HCT116 (cell line): Measurements from ENCODE around the gene SYNE3.

Experiments
- CEBPB ChIP-seq: IDR thresholded peaks from 2 replicates; pipeline ENCODE4 v1.6.1; 2012; ENCODE audit warnings: low read depth
- CTCF ChIP-seq, 3 experiments: fragments of 200-600 bp in 1 of 3; sonication (generic) in 1 of 3; IDR thresholded peaks in 2 of 3; conservative IDR thresholded peaks in 1 of 3; 2 replicates each; pipeline ENCODE4 v1.5.1; 2012 to 2017; ENCODE audit warnings: low read depth in 2 of 3, low read length in 2 of 3, antibody characterized with exemption in 1 of 3, borderline replicate concordance in 1 of 3, control low read depth in 1 of 3, mild to moderate bottlenecking in 1 of 3, mixed read lengths in 1 of 3, mixed run types in 1 of 3, moderate library complexity in 1 of 3; ENCODE audit not compliant: insufficient read depth in 1 of 3
- EZH2 ChIP-seq: fragments of 200-600 bp; sonication (generic); IDR thresholded peaks from 2 replicates; pipeline ENCODE4 v1.6.1; 2017; ENCODE audit warnings: antibody characterized with exemption, mixed run types
- EZH2phosphoT487 ChIP-seq: fragments of 200-600 bp; IDR thresholded peaks from 2 replicates; pipeline ENCODE4 v1.6.1; 2018; ENCODE audit warnings: antibody characterized with exemption, borderline replicate concordance
- POLR2A ChIP-seq: IDR thresholded peaks from 2 replicates; pipeline ENCODE4 v1.7.0; 2011; ENCODE audit warnings: borderline replicate concordance; ENCODE audit not compliant: insufficient read depth, insufficient read length; ENCODE audit errors: extremely low read depth
- REST ChIP-seq: IDR thresholded peaks from 2 replicates; pipeline ENCODE4 v1.6.1; 2012; ENCODE audit warnings: low read depth
- SP1 ChIP-seq: IDR thresholded peaks from 2 replicates; pipeline ENCODE4 v1.6.1; 2012; ENCODE audit warnings: low read depth
- ZNF274 ChIP-seq: fragments of 200-500 bp; sonication (Bioruptor generic); IDR thresholded peaks from 2 replicates; pipeline ENCODE4 v1.6.1; 2014; ENCODE audit warnings: mild to moderate bottlenecking, low read depth, low read length, inconsistent platforms
- TF ChIP-seq, protein P1 (sequence below): IDR thresholded peaks from 2 replicates; pipeline ENCODE4 v1.6.1; 2012
- TF ChIP-seq, protein P2 (sequence below): IDR thresholded peaks from 2 replicates; pipeline ENCODE4 v1.6.1; 2012

DNA sequence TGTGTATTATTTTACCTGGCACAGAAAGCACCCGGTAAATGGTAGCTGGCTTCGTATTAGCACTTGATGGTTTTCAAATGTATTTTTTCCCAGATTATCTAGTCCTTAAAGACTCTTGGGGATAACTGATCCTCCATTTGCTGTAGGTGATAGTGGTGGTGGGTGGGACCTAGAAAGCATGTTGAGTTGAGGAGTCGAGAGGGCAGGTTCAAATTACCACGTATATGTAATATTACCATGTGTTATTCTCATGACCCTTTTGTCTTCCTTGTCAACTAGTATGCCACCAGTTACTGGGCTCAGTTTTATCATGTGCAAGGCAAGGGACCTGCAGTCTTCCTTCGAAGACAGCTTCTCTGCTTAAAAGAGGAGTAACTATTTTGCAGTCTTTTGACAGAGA, 20.2 kb upstream of the SYNE3 start:
- TF ChIP-seq REST (no peak), EZH2phosphoT487 (no peak), EZH2 (no peak), SP1 (no peak), CTCF (IDR thresholded peaks at IDR 0.05 in 2 of 3, conservative IDR thresholded peaks at IDR 0.05 in 1 of 3; ENCODE audit: borderline replicate concordance in 1 of 3, insufficient read depth in 1 of 3, low read depth in 2 of 3, low read length in 2 of 3) (no peak), POLR2A (no peak), ZNF274 (no peak), CEBPB (no peak)
- TF ChIP-seq, protein P1, sequence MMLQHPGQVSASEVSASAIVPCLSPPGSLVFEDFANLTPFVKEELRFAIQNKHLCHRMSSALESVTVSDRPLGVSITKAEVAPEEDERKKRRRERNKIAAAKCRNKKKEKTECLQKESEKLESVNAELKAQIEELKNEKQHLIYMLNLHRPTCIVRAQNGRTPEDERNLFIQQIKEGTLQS = no peak
- TF ChIP-seq, protein P2, sequence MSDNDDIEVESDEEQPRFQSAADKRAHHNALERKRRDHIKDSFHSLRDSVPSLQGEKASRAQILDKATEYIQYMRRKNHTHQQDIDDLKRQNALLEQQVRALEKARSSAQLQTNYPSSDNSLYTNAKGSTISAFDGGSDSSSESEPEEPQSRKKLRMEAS = no peak
